ENCODE measurements around the gene RYK.

DNA sequence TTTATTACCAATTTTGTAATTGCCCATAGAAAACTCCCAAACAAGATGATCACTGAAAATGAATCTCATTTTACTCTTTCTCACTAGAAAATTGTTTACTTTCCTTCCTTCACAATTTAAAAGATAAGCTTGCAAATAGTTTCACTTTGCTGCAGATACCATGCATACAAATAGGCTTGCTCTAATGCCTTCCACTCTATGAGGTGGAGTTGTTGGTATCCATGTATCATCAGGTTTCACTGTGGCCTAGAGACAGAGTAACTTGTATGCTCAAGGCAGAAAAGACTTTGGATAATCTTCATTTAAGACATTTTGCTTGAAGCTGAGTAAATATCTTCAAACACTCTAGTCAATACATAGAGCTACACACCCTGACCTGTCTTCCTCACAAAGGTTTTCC lies 60.8 kb downstream of the RYK start:
- TF ChIP-seq CTCF (IDR thresholded peaks at IDR 0.05) (no peak), POLR2A (IDR thresholded peaks at IDR 0.05) (no peak)
